ENCODE results near the gene CEP57L1. TPM values are rescaled to one million over a fixed set of nuclear protein-coding genes. Genes with fewer than 3 reads are reported as not detected.
"Not testable (repeated sequence)": the region's sequence is repeated elsewhere in the genome, so short reads cannot be mapped to it uniquely, and the experiment has no call there.

The CEP57L1 gene
- total RNA-seq, 1 donor from 2014 or later: 13.5 TPM

DNA sequence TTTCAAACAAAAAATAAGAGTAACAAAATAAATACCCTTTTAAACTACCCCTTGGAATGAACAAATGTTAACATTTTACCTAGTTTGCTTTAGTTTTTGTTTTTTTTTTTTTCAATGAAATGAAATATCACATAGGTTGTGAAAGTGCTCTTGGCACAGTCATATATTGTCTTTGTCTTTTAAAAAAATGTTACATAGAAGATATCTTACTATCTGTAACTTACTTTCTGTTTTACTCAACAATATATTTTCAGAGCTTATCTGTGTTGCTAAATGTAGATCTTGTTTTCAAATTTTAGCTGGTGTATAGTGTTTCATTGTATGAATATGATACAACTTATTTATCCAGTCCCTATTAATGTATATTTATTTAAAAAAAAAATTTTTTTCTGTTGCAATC lies 8.6 kb downstream of the CEP57L1 start:
- no peaks in the 10 kb centered on the region for H3K9me3 ChIP-seq
- no peak overlapping the region for H3K27ac ChIP-seq
- no peak overlapping the region for H3K4me3 ChIP-seq
- no peaks in the 10 kb centered on the region for H3K4me1 ChIP-seq
- DNase-seq (ENCODE audit: extremely low spot score in 2 of 2): no peak
- TF ChIP-seq POLR2A (IDR thresholded peaks at IDR 0.05) (no peak), POLR2AphosphoS5 (IDR thresholded peaks at IDR 0.05; ENCODE audit: insufficient read depth in 1 of 2, low read depth in 1 of 2) (no peak)
- intact Hi-C loops (cut with DNase I): no loop called here
- no peaks in the 10 kb centered on the region for H3K27me3 ChIP-seq
- no peaks in the 10 kb centered on the region for H3K36me3 ChIP-seq

- TF ChIP-seq CTCF (IDR thresholded peaks at IDR 0.05) (no peak), POLR2AphosphoS5 (IDR thresholded peaks at IDR 0.05; ENCODE audit: insufficient read depth in 1 of 2, low read depth in 1 of 2) (no peak), POLR2A (IDR thresholded peaks at IDR 0.05) (no peak)
- H3K27ac ChIP-seq: no peak overlapping the region
Observed at GRCh38 chr6:109104512-109104911, 9.2 kb downstream of the CEP57L1 start.

DNA sequence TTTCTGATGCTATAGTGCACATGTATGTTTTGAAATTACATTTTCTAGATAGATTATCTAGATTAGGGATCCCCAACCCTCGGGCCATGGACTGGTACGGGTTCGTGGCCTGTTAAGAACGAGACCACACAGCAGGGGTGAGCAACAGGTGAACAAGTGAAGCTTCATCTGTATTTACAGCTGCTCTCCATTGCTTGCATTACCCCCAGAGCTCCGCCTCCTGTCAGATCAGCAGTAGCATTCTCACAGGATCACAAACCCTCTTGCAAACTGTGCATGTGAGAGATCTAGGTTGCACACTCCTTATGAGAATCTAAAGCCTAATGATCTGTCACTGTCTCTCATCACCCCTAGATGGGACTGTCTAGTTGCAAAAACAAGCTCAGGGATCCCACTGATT lies 10.4 kb downstream of the CEP57L1 start:
- H3K4me1 ChIP-seq: no peaks in the 10 kb centered on the region
- H3K27me3 ChIP-seq: no peaks in the 10 kb centered on the region
- H3K9me3 ChIP-seq: no peaks in the 10 kb centered on the region
- H3K36me3 ChIP-seq: no peaks in the 10 kb centered on the region
- no peak for DNase-seq (ENCODE audit: extremely low spot score in 2 of 2)
- H3K27ac ChIP-seq: no peak overlapping the region
- H3K4me3 ChIP-seq: no peak overlapping the region
- TF ChIP-seq POLR2AphosphoS5 (IDR thresholded peaks at IDR 0.05; ENCODE audit: insufficient read depth in 1 of 2, low read depth in 1 of 2): no peak
- intact Hi-C loops (cut with DNase I): no loop called here

More at GRCh38 chr6:109104512-109104911, 9.2 kb downstream of the CEP57L1 start:
- H3K9me3 ChIP-seq: no peaks in the 10 kb centered on the region
- no peaks in the 10 kb centered on the region for H3K4me1 ChIP-seq
- no peaks in the 10 kb centered on the region for H3K27me3 ChIP-seq
- no peaks in the 10 kb centered on the region for H3K36me3 ChIP-seq
- no peak overlapping the region for H3K4me3 ChIP-seq
- DNase-seq (ENCODE audit: extremely low spot score in 2 of 2): no peak
- intact Hi-C loops (cut with DNase I): no loop called here

- DNase-seq (ENCODE audit: extremely low spot score in 2 of 2); intact Hi-C loops (cut with DNase I); H3K27ac ChIP-seq; H3K4me3 ChIP-seq; H3K9me3 ChIP-seq; H3K4me1 ChIP-seq; H3K36me3 ChIP-seq; H3K27me3 ChIP-seq: not testable (repeated sequence)
Observed at GRCh38 chr6:109109663-109110062, 14.4 kb downstream of the CEP57L1 start.

DNA sequence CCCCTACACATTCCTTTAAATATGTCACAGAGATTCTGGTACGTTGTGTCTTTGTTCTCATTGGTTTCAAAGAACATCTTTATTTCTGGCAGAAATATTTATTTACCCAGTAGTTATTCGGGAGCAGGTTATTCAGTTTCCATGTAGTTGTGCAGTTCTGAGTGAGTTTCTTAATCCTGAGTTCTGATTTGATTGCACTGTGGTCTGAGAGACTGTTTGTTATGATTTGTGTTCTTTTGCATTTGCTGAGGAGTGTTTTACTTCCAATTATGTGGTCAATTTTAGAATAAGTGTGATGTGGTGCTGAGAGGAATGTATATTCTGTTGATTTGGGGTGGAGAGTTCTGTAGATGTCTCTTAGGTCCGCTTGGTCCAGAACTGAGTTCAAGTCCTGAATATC lies 17.4 kb downstream of the CEP57L1 start:
- H3K36me3 ChIP-seq; H3K27me3 ChIP-seq; H3K27ac ChIP-seq; H3K9me3 ChIP-seq; H3K4me3 ChIP-seq; H3K4me1 ChIP-seq; DNase-seq (ENCODE audit: extremely low spot score in 2 of 2); intact Hi-C loops (cut with DNase I): not testable (repeated sequence)

- peaks cover 30% of the 10 kb centered on the region for H3K4me1 ChIP-seq
- H3K27me3 ChIP-seq: no peaks in the 10 kb centered on the region
- TF ChIP-seq POLR2A (IDR thresholded peaks at IDR 0.05): no peak
- TF ChIP-seq CTCF (IDR thresholded peaks at IDR 0.05): no peak
- TF ChIP-seq POLR2AphosphoS5 (IDR thresholded peaks at IDR 0.05; ENCODE audit: insufficient read depth in 1 of 2, low read depth in 1 of 2): no peak
Observed at GRCh38 chr6:109117346-109118035, 22.2 kb downstream of the CEP57L1 start.

GRCh38 chr6:109118337-109118736 lies 23.0 kb downstream of the CEP57L1 start:
- H3K4me3 ChIP-seq: no peak overlapping the region
- H3K4me1 ChIP-seq: peaks cover 30% of the 10 kb centered on the region
- DNase-seq (ENCODE audit: extremely low spot score in 2 of 2): no peak
- H3K27ac ChIP-seq: no peak overlapping the region
- H3K9me3 ChIP-seq: no peaks in the 10 kb centered on the region
- H3K27me3 ChIP-seq: no peaks in the 10 kb centered on the region
- no peaks in the 10 kb centered on the region for H3K36me3 ChIP-seq
- intact Hi-C loops (cut with DNase I): no loop called here
- TF ChIP-seq CTCF (IDR thresholded peaks at IDR 0.05): no peak
- no peak for TF ChIP-seq POLR2A (IDR thresholded peaks at IDR 0.05)
- TF ChIP-seq POLR2AphosphoS5 (IDR thresholded peaks at IDR 0.05; ENCODE audit: insufficient read depth in 1 of 2, low read depth in 1 of 2): no peak

More at GRCh38 chr6:109117346-109118035, 22.2 kb downstream of the CEP57L1 start:
- Histone ChIP-seq H3K27ac (no peak overlapping the region), H3K4me3 (no peak overlapping the region), H3K36me3 (no peaks in the 10 kb centered on the region), H3K9me3 (no peaks in the 10 kb centered on the region)
- DNase-seq (ENCODE audit: extremely low spot score in 2 of 2): no peak
- intact Hi-C loops (cut with DNase I): no loop called here
